Activated naive CD8-positive, alpha-beta T cell treated with anti-CD3 and anti-CD28 coated beads, Interleukin-2, amount 50 U/mL, for 16 hours (primary cell): Measurements from ENCODE around the gene APEX1.

Experiments
- DNase-seq: peaks from one replicate; pipeline ENCODE4 v3.0.0-alpha.2; 2020; ENCODE audit warnings: low read depth, low spot score

The APEX1 gene

GRCh38 chr14:20454516-20455354 lies at the start of gene APEX1, which contains the start of gene OSGEP:
TSS of gene APEX1 (plus strand) at chr14:20455226. CDS start at chr14:20455646, 420 bp downstream.
TSS of gene OSGEP (minus strand) at chr14:20454812. CDS start at chr14:20454683, 129 bp downstream.
- peak; percentile 94 for DNase-seq

- DNase-seq: no peak
Measured at GRCh38 chr14:20409226-20409625, 45.8 kb upstream of the APEX1 start.

- no peak for DNase-seq
Measured at GRCh38 chr14:20412411-20412810, 42.6 kb upstream of the APEX1 start.

GRCh38 chr14:20412876-20413743 lies 41.9 kb upstream of the APEX1 start, which contains the start of gene TEP1:
TSS of gene TEP1 (minus strand) at chr14:20413501. CDS start at chr14:20408439, 5,062 bp downstream.
- DNase-seq: peak; percentile 37

GRCh38 chr14:20413744-20414082 lies 41.3 kb upstream of the APEX1 start:
- no peak for DNase-seq

GRCh38 chr14:20415782-20416206 lies 39.2 kb upstream of the APEX1 start:
- no peak for DNase-seq

GRCh38 chr14:20416223-20416622 lies 38.8 kb upstream of the APEX1 start:
- no peak for DNase-seq

GRCh38 chr14:20417250-20418186 lies 37.5 kb upstream of the APEX1 start:
- no peak for DNase-seq

- DNase-seq: no peak
Measured at GRCh38 chr14:20418501-20418909, 36.5 kb upstream of the APEX1 start.

- DNase-seq: no peak
Measured at GRCh38 chr14:20419419-20419818, 35.6 kb upstream of the APEX1 start.

GRCh38 chr14:20421267-20421666 lies 33.8 kb upstream of the APEX1 start:
- DNase-seq: no peak

GRCh38 chr14:20422886-20423285 lies 32.1 kb upstream of the APEX1 start:
- DNase-seq: no peak

GRCh38 chr14:20424851-20425250 lies 30.2 kb upstream of the APEX1 start:
- DNase-seq: no peak

GRCh38 chr14:20427231-20428009 lies 27.6 kb upstream of the APEX1 start:
- no peak for DNase-seq

- no peak for DNase-seq
Measured at GRCh38 chr14:20428010-20428365, 27.0 kb upstream of the APEX1 start.

- DNase-seq: no peak
Measured at GRCh38 chr14:20428802-20429201, 26.2 kb upstream of the APEX1 start.

- no peak for DNase-seq
Measured at GRCh38 chr14:20429801-20430669, 25.0 kb upstream of the APEX1 start.

- no peak for DNase-seq
Measured at GRCh38 chr14:20434701-20435581, 20.1 kb upstream of the APEX1 start.
